Anterior cingulate cortex (tissue), 58 donors: ENCODE measurements around the gene MAP2K5.
"Not testable (repeated sequence)": the region's sequence is repeated elsewhere in the genome, so short reads cannot be mapped to it uniquely, and the experiment has no call there.

Experiments used
- DNase-seq, 58 donors: peaks; one replicate each; lab custom pipeline; 2025; lab: John Stamatoyannopoulos, UW

Gene MAP2K5

DNA sequence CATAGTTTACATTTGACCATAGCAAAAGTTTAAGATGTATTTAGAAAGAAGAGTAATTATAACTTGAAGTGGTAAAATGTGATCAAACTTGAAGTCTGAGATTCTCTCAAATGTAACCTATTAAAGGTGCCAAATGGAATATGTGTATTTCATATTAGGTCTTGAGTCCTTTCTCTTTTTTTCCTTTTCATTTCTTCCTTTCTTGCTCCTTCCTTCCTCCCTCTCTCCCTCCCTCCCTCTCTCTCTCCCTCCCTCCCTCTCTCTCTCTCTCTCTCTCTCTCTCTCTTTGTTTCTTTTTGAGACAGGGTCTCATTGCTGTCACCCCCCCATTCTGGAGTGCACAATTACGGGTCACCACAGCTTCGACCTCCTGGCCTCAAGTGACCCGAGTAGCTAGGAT, 47.7 kb downstream of the MAP2K5 start:
- DNase-seq, result no peak

DNA sequence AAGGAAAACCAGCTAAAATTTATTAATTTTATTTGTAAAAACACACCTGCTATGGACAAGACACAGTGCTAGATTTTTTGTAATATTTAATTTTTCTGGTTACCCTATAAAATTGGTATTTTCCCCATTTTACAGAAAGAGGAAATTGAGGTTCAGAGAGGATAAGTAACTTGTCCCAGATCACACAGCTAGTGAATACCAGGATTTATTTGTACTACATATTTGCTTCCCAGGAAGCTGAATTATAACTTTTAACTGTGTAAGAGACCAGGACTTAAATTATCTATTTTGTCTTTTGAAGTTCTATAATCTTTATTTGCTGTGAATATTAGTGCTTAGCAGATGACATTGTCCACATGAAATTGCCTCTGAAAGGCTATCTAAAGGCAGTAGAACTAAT, 49.7 kb downstream of the MAP2K5 start:
- no peak for DNase-seq

DNA sequence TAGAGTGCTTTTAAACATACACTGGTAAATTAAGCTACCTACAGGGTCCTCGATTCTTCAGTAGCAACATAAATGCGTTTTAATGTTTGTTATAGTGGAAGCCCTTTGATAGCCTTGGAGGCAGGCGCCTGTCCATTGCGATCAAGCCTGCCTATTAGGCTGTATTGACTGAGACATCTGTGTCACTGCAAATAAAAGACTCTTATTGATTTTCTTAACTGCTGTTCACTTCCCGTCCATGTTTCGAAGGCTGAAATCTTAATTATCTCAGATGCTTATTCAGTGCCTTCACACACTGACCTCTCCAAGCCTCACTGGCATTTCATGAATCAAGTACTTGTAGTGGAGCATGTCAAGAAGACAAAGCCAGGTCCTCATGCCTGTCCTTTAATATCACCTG, 51.1 kb downstream of the MAP2K5 start:
- DNase-seq, result no peak

DNA sequence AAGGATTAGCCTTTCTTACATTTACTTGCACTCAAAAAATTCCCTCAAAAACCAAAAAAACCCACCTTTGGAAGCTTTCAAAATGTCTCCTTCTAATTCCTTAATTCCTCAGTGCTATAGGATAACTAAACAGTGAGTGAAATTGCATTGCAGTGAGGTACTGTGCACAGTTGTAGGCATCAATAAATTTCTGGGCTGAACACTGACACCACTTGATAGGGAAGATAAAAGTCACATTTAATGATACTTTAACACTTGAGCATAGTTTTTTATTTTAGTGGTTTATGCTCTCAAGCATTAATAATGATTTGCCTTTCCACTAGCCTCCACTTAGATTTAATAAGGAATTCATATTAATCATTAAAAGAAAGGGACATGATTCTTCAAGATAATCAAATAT, 52.3 kb downstream of the MAP2K5 start:
- DNase-seq, result no peak

DNA sequence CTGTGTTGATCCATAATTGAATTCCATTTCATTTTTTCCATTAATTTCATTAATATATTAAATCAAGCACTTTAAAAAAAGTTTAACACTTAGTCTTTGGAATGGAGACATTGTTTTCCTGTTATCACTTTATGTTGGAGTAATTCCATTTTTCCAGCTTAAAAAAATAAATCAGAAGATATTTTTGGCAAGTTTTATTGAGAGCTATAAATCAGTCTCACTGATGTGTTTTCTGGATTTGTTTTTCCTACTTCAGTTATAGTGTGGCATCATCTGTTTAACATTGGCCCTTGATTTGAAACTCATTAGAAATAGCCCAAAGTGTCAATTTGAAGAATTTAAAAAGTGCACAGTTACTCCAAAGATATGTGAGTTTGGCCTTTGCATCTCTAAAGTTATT, 53.1 kb downstream of the MAP2K5 start:
- no peak for DNase-seq

DNA sequence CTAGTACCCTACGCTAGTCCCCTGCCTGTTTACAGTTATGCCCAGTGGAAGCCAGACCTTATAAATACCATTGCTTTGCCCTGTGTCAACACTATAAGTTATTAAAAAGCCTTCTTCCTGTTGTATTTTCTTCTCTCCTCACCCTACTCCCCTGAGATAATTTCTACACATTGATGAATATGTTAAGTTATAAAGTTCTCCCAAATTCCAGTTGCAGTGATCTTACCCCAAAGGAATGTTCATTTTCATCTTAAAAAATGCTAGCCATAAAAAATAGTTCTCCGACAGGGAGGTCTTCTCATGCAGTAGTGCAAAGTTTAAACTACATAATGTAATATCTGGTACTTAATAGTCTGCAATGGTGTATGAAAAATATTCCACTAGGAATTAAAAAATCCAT, 58.6 kb downstream of the MAP2K5 start:
- DNase-seq, result no peak

DNA sequence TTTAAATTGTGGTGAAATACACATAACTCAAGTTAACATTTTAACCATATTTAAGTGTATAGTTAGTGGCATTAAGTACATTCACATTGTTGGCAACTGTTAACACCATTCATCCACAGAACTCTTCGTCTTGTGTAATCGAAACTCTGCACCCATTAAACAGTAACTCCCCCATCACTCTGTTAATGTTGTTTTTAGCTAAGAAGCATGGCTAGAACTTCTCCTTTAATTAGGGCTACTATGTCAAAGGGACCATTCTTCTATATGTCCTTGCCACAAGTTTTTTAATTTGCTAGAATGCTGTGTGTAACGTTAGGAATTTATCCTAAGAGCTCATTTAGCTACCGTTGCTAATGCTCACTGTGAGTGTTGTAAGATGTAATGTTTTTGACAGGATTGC, 60.6 kb downstream of the MAP2K5 start:
- no peak for DNase-seq

DNA sequence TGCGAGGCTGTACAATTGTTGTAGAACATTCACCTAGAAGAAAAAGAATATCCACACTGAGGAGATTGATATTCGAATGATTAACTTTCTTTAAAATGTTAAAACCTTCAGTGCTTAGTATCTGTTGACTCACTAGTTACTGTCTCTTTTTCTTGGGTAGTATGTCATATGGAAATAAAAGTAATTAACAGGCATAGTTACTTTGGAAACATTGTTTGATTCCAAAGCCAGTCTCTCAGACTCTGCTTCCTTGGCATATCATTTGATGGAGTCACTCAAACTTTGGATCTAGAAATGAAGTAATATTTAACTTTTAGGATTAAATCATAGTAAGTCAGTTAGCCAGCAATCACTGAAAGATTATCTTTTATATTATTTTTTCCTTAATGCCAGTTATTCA, 63.4 kb downstream of the MAP2K5 start:
- DNase-seq, result no peak

DNA sequence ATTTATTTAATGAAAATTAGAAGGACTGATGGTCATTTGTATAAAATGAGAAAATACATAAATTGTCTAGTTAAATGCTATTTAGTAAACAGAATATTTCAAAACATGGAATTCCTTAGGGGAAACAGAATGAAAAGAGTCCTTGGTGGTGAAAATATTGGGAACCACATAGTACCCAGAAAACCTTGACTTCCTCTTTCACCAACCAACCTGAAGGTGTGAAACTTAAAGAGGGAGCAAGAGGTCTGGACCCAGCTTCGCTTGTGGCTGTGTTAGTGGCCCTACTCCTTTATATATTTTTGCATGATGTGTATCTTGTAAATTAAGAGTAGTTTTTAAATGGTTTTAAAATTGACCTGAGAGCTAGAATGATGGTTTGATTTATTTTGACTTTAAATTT, 64.2 kb downstream of the MAP2K5 start:
- no peak for DNase-seq

DNA sequence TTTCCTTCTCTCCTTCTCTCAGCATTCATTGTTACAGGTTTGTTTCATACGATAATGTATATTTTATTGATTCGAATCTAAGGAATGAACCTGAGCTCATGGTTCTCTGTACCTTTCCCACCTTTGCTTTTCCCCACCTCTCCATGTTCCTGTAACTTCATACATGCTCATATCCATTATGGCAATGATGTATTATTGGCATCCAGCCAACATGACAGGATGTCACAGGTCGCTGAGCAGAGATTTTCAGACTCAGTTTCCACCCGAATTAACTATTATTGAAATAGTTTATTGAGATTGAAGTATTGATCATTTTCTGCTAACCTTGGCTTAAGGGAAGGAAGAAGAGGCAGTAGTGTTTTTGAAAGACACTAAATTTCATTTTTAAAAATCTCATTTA, 64.8 kb downstream of the MAP2K5 start:
- no peak for DNase-seq

DNA sequence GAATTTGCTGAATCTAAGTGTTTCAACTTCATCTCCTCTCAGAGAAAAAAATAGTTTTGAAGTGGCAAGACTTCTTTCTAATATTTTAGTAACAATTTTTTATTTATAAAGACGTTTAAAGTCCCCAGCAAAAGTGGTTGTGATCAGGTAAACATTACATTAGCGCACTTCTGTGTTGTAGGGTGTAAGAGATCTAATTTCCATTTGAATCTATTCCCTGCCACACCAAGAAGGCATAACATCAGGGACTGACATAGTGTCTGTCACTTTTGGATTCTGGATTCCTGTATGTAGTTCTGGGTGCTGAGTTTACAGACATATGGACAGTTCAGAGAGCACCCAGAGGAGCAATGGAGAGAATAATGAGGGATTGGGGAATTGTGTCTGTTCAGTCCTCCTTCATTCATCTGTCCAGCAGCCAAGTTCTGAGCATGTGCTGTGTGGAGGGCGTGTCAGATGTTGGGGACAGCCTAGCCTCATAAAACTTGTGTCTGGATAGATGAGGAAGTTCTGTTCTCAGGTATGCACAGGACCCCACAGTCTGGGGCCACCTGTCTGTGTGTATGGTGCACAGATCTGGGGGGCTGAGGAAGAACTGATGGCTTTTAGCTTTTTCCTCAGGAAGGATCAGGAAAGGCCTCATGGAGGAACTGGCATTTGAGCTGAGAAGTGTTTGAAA, 65.6 kb downstream of the MAP2K5 start:
- DNase-seq, result no peak

DNA sequence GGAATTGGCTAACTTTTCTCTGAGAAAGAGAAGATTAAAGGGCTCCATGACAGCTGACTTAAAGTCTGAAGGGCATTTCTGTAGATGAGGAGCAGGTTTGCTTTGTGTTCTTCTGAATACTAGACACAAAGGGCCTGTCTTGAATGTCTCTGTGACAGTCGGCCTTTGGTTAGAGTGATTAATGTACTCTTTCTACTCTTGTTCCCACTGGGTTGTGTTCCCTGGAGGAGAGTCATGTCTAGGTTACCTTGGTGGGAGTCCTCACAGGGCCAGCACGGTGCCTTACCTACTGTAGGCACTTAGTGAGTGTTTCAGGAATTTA, 66.1 kb downstream of the MAP2K5 start:
- no peak for DNase-seq

DNA sequence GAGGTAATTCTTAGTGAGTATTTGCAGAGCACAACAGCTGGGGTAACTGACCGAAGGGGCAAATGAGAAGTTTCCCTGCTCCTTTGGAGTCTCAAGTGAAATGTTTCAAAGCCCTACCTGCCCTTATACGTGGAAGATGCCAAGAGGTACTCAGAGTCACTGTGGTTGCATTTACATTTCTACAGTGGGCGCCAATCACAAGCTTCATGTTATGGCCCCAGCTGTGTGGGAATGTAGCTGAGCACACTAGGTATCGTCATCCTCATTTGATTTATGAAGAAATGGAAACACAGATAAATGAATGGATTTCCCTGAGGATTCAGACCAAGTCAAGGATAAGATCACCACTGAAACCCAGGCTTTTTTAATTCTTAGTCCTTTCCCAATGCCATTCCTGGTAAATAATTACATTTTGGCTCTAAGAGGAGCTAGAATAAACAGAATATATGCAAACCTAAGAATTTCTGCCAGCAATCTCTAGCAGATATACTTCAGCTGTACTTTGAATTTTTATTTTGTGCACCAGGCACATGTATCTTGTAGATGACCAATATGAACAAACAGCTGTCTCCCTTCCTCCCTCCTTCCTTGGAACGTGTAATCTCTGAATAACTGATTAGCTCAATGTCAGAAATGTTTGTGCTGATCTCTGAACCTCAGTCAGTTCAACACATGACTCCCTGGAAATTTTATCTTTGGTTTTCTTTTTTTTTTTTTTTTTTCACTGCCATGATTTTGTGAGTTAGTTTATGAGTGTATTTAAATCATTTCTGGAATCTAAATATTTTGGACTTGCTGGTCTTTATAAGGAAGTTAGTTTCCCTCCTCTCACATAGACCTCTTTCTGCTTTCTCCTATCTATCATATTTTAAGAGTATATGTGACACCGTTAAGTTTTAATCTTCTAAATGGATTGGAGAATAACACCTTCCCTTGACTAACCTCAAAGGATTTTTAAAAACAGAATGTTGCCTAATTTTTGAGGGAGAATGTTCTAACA, 69.2 kb downstream of the MAP2K5 start:
- DNase-seq, result no peak

DNA sequence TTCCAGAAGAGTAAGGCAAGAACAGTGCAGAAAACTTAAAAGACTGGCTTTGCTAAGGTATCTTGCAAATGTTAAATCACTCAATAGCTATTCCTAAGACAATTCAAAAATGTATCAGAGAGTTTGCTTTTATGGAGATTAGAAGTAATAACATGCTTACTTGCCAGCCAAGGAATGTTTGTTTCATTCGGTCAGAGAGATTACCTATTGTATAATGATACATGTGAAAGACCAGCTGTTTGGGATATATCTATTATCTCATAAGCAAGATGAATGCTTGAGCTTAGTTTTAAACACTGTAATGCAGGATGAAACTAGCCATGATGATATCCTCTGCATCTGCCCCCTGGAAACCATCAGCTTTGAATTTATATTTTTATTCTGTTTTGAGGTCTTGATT, 70.7 kb downstream of the MAP2K5 start:
- no peak for DNase-seq

DNA sequence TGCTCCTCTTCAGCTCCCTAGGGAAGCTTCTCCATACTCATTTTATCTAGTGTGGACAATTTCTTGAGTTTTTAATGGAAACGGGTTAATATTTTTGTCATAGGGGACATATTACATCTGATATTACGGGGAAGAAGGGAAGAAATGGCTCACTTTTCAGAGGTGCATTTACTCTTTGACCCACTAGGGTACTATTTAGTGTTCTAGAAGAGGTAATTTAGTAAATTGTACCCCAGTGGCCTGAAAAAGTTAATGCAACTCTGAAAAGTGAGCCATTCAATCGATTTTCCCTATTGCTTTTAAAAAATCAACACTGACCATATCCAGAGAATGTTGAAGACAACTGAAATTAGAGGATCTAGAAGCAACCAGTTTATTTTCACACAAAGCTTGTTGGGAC, 71.2 kb downstream of the MAP2K5 start:
- DNase-seq, result no peak

DNA sequence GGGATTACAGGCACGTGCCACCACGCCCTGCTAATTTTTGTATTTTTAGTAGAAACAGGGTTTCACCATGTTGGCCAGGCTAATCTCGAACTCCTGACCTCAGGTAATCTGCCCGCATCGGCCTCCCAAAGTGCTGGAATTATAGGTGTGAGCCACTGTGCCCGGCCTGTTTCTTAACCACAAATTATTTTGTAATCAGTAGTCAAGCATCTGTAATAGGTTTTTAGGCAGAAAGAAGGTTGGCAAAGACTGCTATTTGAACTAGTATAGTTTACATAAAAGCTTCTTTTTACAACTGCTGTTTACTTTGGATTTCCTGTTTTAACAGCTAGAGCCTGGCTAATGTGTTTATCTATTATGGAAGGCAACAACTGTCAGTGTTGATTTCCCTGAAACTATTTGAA, 72.6 kb downstream of the MAP2K5 start:
- DNase-seq, result not testable (repeated sequence)

DNA sequence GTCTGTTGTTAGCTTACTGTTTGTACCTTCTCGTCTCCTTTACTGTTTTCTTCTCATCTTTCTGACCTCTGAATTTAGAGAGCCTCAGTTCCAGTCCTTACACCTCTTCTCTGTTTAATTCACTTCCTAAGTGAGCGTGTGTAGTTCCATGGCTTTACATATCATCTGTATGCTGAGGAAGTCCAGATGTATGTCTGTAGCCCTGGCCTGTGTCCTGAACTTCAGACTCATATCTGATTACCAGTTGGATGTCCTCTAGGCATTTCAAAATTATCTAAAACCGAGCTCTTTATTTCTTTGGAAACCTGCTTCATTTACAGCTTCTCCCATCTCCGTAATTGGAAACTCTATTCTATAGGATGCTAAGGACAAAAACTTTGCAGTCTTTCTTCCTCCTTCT, 75.8 kb downstream of the MAP2K5 start:
- no peak for DNase-seq

DNA sequence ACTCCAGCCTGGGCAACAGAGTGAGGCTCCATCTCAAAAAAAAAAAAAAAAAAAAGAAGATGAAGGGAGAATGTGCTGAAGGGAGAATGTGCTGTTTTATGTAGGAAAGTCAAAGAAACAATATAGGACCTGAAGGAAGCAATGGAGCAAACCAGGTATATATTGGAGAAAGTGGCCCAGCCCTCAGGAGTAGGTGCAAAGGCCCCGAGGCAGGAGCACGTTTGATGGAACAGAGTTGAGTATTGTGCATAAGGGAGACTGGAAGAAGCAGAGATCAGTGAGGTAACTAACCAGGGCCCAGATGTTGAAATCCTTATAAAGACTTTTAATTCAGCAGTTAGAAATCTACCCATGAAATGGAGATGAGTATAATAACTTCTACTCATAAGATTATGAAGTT, 79.6 kb downstream of the MAP2K5 start:
- DNase-seq, result no peak

DNA sequence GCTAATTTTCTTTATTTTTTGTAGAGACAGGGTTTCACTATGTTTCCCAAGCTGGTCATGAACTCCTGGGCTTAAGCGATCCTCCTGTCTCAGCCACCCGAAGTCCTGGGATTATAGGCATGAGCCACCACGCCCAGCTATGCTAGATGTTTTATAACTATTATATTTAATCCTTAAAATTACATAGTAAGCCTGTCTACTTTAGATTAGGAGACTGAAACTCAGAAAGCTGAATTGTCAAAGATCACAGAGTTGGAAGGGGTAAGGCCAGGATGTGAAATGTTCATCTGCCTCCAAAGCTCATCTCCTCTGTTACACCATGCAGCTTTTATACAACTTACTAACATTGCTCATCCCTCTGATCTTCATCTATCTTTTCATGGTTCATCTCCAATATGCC, 89.8 kb downstream of the MAP2K5 start:
- no peak for DNase-seq

DNA sequence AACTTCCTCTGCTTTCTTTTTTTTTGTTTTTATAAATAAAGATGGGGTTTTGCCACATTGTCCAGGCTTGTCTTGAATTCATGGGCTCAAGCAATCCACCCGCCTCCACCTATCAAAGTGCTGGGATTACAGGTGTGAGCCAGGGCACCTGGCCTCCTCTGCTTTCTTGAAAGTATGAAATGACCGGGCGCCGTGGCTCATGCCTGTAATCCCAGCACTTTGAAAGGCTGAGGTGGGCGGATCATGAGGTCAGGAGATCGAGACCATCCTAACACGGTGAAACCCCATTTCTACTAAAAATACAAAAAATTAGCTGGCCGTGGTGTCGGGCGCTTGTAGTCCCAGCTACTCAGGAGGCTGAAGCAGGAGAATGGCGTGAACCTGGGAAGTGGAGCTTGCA, 93.4 kb downstream of the MAP2K5 start:
- not testable (repeated sequence) for DNase-seq

DNA sequence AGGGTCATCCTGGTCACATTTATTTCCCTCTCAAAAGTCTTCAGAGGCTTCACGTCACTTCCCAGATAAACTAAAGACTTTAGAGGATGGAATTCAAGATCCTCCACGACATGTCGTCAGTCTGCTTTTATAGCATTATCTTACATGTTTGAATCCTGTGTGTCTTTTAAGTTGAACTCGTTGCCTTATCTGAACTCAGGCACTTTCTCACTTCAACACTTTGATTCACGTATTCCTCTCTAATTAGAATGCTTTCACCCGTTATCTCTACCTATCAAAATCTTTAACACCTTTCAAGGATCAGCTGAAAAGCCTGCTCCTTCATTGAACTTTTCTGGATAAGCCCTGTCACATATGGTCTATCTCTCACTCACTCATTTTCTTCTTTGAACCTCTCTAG, 97.1 kb downstream of the MAP2K5 start:
- DNase-seq, result no peak

DNA sequence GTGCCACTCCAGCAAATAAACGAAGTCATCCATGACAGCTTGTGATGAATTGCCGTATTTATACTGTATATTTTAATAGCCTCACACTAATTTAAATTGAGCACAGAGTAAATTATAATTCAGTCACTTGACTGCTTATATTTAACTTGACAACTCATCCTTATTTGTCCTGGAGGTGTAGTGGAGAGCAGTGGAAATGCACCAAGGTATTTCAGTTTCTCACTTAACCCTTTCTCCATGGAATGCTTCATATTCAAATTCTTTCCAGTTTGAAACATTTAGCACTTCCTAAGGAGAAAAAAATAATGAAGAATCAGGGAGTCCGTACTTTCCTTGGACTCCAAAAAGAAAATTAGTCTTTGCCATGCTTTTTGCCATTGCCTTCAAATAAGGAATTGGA, 99.0 kb downstream of the MAP2K5 start:
- no peak for DNase-seq
